ENCODE data around the gene SLC47A2. TPM values are rescaled to one million over a fixed set of nuclear protein-coding genes. Genes with fewer than 3 reads are reported as not detected.

Gene SLC47A2
- polyA plus RNA-seq, 1 donor (not counting 4 experiments of a cell fraction or from before 2014, with no cell fraction given) = 0.88 TPM

DNA sequence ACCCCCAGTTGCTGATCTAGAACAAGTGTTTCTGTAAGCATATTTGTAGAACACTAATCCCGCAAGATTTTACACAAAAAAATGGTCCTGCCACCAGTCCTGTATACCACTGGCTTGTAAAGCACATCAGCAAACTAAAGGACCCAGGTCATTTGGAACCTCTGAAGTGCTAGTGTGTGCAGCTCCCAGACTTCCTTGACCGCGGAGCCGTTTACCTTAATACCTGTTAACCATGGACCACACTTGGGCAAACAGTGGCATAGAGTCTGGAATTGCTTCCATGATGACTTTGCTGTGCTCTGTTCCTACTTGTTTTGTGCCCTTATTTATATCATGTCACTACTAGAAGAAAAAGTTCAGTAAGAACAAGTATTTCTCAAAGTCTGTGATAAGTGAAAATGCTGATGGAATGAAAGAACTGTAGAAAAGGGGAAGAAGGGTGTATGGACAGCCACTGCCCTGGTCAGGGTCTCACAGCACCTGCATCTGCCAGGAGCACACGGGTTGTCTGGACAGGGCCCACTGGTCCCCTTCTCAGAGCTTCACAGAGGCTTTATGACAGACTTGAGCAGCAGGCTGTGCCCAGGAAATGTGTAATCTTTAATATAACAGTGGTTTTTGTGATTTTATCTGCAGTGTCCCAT, 38.5 kb downstream of the SLC47A2 start:
- Histone ChIP-seq H3K36me3 (ENCODE audit: control insufficient read depth in 2 of 2, extremely low read depth in 1 of 2, insufficient read depth in 2 of 2, low read length in 2 of 2) (peaks cover 5 to 9% of the 10 kb centered on the region in 2 experiments), H2AFZ (ENCODE audit: control insufficient read depth, low read length) (no peak overlapping the region), H4K20me1 (ENCODE audit: control insufficient read depth, extremely low read depth, insufficient read depth, low read length) (no peaks in the 10 kb centered on the region), H3K9ac (ENCODE audit: control insufficient read depth, extremely low read depth, insufficient read depth, low read length) (no peak overlapping the region), H3K27ac (ENCODE audit: control insufficient read depth, insufficient read depth, low read length) (no peak overlapping the region), H3K4me1 (ENCODE audit: control insufficient read depth, extremely low read depth, insufficient read depth, low read length) (no peaks in the 10 kb centered on the region), H3K4me3 (ENCODE audit: control insufficient read depth in 2 of 3, extremely low read depth in 1 of 3, insufficient read depth in 2 of 3, low read depth in 1 of 3, low read length in 3 of 3) (no peak overlapping the region), H3K9me3 (ENCODE audit: control insufficient read depth, low read depth, low read length) (no peaks in the 10 kb centered on the region), H3K79me2 (ENCODE audit: control insufficient read depth, insufficient read depth, low read length) (no peaks in the 10 kb centered on the region), H3K9me1 (ENCODE audit: control insufficient read depth, extremely low read depth, insufficient read depth, low read length) (no peaks in the 10 kb centered on the region), H3K27me3 (ENCODE audit: control insufficient read depth, extremely low read depth, insufficient read depth, low read length) (no peaks in the 10 kb centered on the region), H3K4me2 (ENCODE audit: control insufficient read depth, extremely low read depth, insufficient read depth, low read depth, low read length) (no peak overlapping the region)
- TF ChIP-seq, protein P1, sequence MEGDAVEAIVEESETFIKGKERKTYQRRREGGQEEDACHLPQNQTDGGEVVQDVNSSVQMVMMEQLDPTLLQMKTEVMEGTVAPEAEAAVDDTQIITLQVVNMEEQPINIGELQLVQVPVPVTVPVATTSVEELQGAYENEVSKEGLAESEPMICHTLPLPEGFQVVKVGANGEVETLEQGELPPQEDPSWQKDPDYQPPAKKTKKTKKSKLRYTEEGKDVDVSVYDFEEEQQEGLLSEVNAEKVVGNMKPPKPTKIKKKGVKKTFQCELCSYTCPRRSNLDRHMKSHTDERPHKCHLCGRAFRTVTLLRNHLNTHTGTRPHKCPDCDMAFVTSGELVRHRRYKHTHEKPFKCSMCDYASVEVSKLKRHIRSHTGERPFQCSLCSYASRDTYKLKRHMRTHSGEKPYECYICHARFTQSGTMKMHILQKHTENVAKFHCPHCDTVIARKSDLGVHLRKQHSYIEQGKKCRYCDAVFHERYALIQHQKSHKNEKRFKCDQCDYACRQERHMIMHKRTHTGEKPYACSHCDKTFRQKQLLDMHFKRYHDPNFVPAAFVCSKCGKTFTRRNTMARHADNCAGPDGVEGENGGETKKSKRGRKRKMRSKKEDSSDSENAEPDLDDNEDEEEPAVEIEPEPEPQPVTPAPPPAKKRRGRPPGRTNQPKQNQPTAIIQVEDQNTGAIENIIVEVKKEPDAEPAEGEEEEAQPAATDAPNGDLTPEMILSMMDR (optimal IDR thresholded peaks at IDR 0.05 in 1 of 3, IDR thresholded peaks at IDR 0.05 in 1 of 3, conservative IDR thresholded peaks at IDR 0.05 in 1 of 3; ENCODE audit: extremely low read depth in 1 of 3, insufficient read depth in 2 of 3, low read length in 3 of 3) = no peak
- no peak for TF ChIP-seq EZH2 (IDR thresholded peaks at IDR 0.05; ENCODE audit: low read length)
- no peak for FAIRE-seq
- dilution Hi-C loops (cut with MboI; ENCODE audit: extremely low pct_ligation_motif_present, low sequenced_read_pairs) = no loop called here
- DNase-seq (ENCODE audit: low read depth, low spot score) = no peak

DNA sequence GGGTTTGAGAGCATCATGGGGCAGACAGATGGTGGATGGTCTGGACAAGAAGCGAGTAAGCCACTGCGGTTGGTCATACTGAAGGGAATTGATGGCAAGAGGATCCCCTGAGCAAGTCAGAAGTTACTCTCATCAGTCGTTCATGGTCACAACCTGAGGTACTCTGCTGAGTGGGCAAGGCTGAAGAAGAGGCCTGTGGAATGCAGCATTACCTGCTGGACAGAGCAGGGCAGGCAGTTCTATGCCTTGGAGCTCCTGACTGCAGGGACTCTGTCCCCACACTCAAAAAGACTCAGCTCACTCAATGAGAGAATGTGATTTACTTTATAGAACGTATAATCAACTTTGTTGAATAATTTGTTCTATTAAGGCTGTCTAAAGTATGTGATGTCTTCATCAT, 39.5 kb downstream of the SLC47A2 start:
- TF ChIP-seq, protein P1 (optimal IDR thresholded peaks at IDR 0.05 in 1 of 3, IDR thresholded peaks at IDR 0.05 in 1 of 3, conservative IDR thresholded peaks at IDR 0.05 in 1 of 3; ENCODE audit: extremely low read depth in 1 of 3, insufficient read depth in 2 of 3, low read length in 3 of 3) = no peak
- TF ChIP-seq EZH2 (IDR thresholded peaks at IDR 0.05; ENCODE audit: low read length) = no peak
- Histone ChIP-seq H3K4me2 (ENCODE audit: control insufficient read depth, extremely low read depth, insufficient read depth, low read depth, low read length) (no peak overlapping the region), H3K9me3 (ENCODE audit: control insufficient read depth, low read depth, low read length) (no peaks in the 10 kb centered on the region), H3K9ac (ENCODE audit: control insufficient read depth, extremely low read depth, insufficient read depth, low read length) (no peak overlapping the region), H3K4me1 (ENCODE audit: control insufficient read depth, extremely low read depth, insufficient read depth, low read length) (no peaks in the 10 kb centered on the region), H3K79me2 (ENCODE audit: control insufficient read depth, insufficient read depth, low read length) (no peaks in the 10 kb centered on the region), H3K36me3 (ENCODE audit: control insufficient read depth in 2 of 2, extremely low read depth in 1 of 2, insufficient read depth in 2 of 2, low read length in 2 of 2) (peaks cover 5 to 11% of the 10 kb centered on the region in 2 experiments), H3K27ac (ENCODE audit: control insufficient read depth, insufficient read depth, low read length) (no peak overlapping the region), H2AFZ (ENCODE audit: control insufficient read depth, low read length) (no peak overlapping the region), H4K20me1 (ENCODE audit: control insufficient read depth, extremely low read depth, insufficient read depth, low read length) (no peaks in the 10 kb centered on the region), H3K9me1 (ENCODE audit: control insufficient read depth, extremely low read depth, insufficient read depth, low read length) (no peaks in the 10 kb centered on the region), H3K27me3 (ENCODE audit: control insufficient read depth, extremely low read depth, insufficient read depth, low read length) (no peaks in the 10 kb centered on the region), H3K4me3 (ENCODE audit: control insufficient read depth in 2 of 3, extremely low read depth in 1 of 3, insufficient read depth in 2 of 3, low read depth in 1 of 3, low read length in 3 of 3) (no peak overlapping the region)
- DNase-seq (ENCODE audit: low read depth, low spot score) (no peak), FAIRE-seq (no peak)
- dilution Hi-C loops (cut with MboI; ENCODE audit: extremely low pct_ligation_motif_present, low sequenced_read_pairs) = no loop called here
